SKM-1 treated with dmso at 0.1 percent for 144 hours (cell line): Measurements from ENCODE around the gene HYDIN.
"Not testable (repeated sequence)": the region's sequence is repeated elsewhere in the genome, so short reads cannot be mapped to it uniquely, and the experiment has no call there.

Source experiments
- DNase-seq: peaks from one replicate; lab custom pipeline; 2025; ENCODE audit not compliant: unreplicated experiment; lab: John Stamatoyannopoulos, UW

HYDIN gene

GRCh38 chr16:71143246-71143645 lies 87.3 kb downstream of the HYDIN start:
- not testable (repeated sequence) for DNase-seq

- not testable (repeated sequence) for DNase-seq
Observed at GRCh38 chr16:71110565-71110964, 120.0 kb downstream of the HYDIN start.

- DNase-seq: not testable (repeated sequence)
Observed at GRCh38 chr16:71109656-71110208, 120.8 kb downstream of the HYDIN start.

- not testable (repeated sequence) for DNase-seq
Observed at GRCh38 chr16:71105881-71106280, 124.6 kb downstream of the HYDIN start.

GRCh38 chr16:71083573-71083972 lies 146.9 kb downstream of the HYDIN start:
- not testable (repeated sequence) for DNase-seq

GRCh38 chr16:71080777-71081176 lies 149.7 kb downstream of the HYDIN start:
- DNase-seq: not testable (repeated sequence)

GRCh38 chr16:71080262-71080661 lies 150.3 kb downstream of the HYDIN start:
- not testable (repeated sequence) for DNase-seq

- not testable (repeated sequence) for DNase-seq
Observed at GRCh38 chr16:71070651-71071050, 159.9 kb downstream of the HYDIN start.

- DNase-seq: not testable (repeated sequence)
Observed at GRCh38 chr16:71069842-71070241, 160.7 kb downstream of the HYDIN start.

GRCh38 chr16:71053897-71054609 lies 176.5 kb downstream of the HYDIN start:
- not testable (repeated sequence) for DNase-seq

- DNase-seq: not testable (repeated sequence)
Observed at GRCh38 chr16:71050307-71050706, 180.2 kb downstream of the HYDIN start.

- DNase-seq: not testable (repeated sequence)
Observed at GRCh38 chr16:71039368-71040111, 191.0 kb downstream of the HYDIN start.

- DNase-seq: not testable (repeated sequence)
Observed at GRCh38 chr16:71038421-71038820, 192.1 kb downstream of the HYDIN start.

- DNase-seq: not testable (repeated sequence)
Observed at GRCh38 chr16:71037987-71038386, 192.5 kb downstream of the HYDIN start.

- DNase-seq: not testable (repeated sequence)
Observed at GRCh38 chr16:71028032-71028727, 202.3 kb downstream of the HYDIN start.

GRCh38 chr16:71027511-71027910 lies 203.0 kb downstream of the HYDIN start:
- not testable (repeated sequence) for DNase-seq

- DNase-seq: not testable (repeated sequence)
Observed at GRCh38 chr16:71023851-71024439, 206.6 kb downstream of the HYDIN start.

- not testable (repeated sequence) for DNase-seq
Observed at GRCh38 chr16:71021961-71022537, 208.5 kb downstream of the HYDIN start.

- DNase-seq: not testable (repeated sequence)
Observed at GRCh38 chr16:71019067-71019682, 211.3 kb downstream of the HYDIN start.

GRCh38 chr16:71015419-71015818 lies 215.1 kb downstream of the HYDIN start:
- not testable (repeated sequence) for DNase-seq
